Astrocyte of the cerebellum (primary cell): ENCODE data around the gene CEACAM7.

Experiments
- DNase-seq: peaks from one replicate; pipeline ENCODE4 v3.0.0-alpha.2; 2011; ENCODE audit warnings: low read depth
- H3K4me3 ChIP-seq: 2 replicates; pipeline ENCODE4 v1.5.1; 2011; ENCODE audit warnings: mild to moderate bottlenecking, low read depth, low read length, moderate library complexity
- in situ Hi-C: cut with HindIII; loops from 2 replicates; pipeline ENCODE4 v1.10.0; 2017; ENCODE audit warnings: low sequenced_read_pairs
- TF ChIP-seq, protein P1 (sequence below): IDR thresholded peaks from 2 replicates; pipeline ENCODE4 v1.5.1; 2012; ENCODE audit warnings: low read length, low read depth, moderate library complexity, mild to moderate bottlenecking; ENCODE audit errors: missing control alignments

CEACAM7 gene

DNA sequence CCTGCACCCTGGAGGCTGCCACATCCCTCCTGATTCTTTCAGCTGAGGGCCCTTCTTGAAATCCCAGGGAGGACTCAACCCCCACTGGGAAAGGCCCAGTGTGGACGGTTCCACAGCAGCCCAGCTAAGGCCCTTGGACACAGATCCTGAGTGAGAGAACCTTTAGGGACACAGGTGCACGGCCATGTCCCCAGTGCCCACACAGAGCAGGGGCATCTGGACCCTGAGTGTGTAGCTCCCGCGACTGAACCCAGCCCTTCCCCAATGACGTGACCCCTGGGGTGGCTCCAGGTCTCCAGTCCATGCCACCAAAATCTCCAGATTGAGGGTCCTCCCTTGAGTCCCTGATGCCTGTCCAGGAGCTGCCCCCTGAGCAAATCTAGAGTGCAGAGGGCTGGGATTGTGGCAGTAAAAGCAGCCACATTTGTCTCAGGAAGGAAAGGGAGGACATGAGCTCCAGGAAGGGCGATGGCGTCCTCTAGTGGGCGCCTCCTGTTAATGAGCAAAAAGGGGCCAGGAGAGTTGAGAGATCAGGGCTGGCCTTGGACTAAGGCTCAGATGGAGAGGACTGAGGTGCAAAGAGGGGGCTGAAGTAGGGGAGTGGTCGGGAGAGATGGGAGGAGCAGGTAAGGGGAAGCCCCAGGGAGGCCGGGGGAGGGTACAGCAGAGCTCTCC is 13.5 kb upstream of the CEACAM7 start:
- in situ Hi-C loops, result no loop called here
- TF ChIP-seq, protein P1, sequence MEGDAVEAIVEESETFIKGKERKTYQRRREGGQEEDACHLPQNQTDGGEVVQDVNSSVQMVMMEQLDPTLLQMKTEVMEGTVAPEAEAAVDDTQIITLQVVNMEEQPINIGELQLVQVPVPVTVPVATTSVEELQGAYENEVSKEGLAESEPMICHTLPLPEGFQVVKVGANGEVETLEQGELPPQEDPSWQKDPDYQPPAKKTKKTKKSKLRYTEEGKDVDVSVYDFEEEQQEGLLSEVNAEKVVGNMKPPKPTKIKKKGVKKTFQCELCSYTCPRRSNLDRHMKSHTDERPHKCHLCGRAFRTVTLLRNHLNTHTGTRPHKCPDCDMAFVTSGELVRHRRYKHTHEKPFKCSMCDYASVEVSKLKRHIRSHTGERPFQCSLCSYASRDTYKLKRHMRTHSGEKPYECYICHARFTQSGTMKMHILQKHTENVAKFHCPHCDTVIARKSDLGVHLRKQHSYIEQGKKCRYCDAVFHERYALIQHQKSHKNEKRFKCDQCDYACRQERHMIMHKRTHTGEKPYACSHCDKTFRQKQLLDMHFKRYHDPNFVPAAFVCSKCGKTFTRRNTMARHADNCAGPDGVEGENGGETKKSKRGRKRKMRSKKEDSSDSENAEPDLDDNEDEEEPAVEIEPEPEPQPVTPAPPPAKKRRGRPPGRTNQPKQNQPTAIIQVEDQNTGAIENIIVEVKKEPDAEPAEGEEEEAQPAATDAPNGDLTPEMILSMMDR, result no peak
- no peak overlapping the region for H3K4me3 ChIP-seq
- DNase-seq, result no peak

DNA sequence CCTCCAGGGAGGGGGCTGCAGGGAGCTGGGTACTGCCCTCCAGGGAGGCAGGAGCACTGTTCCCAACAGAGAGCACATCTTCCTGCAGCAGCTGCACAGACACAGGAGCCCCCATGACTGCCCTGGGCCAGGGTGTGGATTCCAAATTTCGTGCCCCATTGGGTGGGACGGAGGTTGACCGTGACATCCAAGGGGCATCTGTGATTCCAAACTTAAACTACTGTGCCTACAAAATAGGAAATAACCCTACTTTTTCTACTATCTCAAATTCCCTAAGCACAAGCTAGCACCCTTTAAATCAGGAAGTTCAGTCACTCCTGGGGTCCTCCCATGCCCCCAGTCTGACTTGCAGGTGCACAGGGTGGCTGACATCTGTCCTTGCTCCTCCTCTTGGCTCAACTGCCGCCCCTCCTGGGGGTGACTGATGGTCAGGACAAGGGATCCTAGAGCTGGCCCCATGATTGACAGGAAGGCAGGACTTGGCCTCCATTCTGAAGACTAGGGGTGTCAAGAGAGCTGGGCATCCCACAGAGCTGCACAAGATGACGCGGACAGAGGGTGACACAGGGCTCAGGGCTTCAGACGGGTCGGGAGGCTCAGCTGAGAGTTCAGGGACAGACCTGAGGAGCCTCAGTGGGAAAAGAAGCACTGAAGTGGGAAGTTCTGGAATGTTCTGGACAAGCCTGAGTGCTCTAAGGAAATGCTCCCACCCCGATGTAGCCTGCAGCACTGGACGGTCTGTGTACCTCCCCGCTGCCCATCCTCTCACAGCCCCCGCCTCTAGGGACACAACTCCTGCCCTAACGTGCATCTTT is 12.5 kb upstream of the CEACAM7 start:
- in situ Hi-C loops, result no loop called here
- H3K4me3 ChIP-seq, result no peak overlapping the region
- no peak for DNase-seq

DNA sequence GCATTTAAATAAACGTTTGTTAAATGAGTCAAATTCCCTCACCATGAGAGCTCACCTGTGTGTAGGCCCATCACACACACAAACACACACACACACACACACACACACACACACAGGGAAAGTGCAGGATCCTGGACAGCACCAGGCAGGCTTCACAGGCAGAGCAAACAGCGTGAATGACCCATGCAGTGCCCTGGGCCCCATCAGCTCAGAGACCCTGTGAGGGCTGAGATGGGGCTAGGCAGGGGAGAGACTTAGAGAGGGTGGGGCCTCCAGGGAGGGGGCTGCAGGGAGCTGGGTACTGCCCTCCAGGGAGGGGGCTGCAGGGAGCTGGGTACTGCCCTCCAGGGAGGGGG is 11.9 kb upstream of the CEACAM7 start:
- DNase-seq, result no peak
- TF ChIP-seq, protein P1, result no peak
- in situ Hi-C loops, result no loop called here
- no peak overlapping the region for H3K4me3 ChIP-seq

More for the DNA sequence above, 12.5 kb upstream of the CEACAM7 start:
- TF ChIP-seq, protein P1, result no peak

DNA sequence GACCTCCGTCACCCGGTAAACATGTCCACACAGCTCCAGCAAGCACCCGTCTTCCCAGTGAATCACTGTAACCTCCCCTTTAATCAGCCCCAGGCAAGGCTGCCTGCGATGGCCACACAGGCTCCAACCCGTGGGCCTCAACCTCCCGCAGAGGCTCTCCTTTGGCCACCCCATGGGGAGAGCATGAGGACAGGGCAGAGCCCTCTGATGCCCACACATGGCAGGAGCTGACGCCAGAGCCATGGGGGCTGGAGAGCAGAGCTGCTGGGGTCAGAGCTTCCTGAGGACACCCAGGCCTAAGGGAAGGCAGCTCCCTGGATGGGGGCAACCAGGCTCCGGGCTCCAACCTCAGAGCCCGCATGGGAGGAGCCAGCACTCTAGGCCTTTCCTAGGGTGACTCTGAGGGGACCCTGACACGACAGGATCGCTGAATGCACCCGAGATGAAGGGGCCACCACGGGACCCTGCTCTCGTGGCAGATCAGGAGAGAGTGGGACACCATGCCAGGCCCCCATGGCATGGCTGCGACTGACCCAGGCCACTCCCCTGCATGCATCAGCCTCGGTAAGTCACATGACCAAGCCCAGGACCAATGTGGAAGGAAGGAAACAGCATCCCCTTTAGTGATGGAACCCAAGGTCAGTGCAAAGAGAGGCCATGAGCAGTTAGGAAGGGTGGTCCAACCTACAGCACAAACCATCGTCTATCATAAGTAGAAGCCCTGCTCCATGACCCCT is 11.3 kb upstream of the CEACAM7 start:
- in situ Hi-C loops, result no loop called here
- DNase-seq, result no peak

DNA sequence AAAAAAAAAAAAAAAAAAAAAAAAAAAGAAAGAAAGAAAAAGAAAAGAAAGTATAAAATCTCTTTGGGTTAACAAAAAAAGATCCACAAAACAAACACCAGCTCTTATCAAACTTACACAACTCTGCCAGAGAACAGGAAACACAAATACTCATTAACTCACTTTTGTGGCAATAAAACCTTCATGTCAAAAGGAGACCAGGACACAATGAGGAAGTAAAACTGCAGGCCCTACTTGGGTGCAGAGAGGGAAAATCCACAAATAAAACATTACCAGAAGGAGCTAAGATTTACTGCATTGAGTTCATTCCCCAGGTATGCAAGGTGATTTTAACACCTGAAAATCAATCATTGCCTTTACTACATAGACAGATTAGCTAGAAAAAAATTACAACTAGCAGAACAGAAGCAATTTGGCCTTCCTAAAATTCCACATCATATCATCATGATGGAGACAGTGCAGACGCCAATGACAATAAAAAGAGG is 10.7 kb upstream of the CEACAM7 start:
- no peak for DNase-seq
- TF ChIP-seq, protein P1, result no peak
- in situ Hi-C loops, result no loop called here
- no peak overlapping the region for H3K4me3 ChIP-seq

More for the DNA sequence above, 11.3 kb upstream of the CEACAM7 start:
- no peak overlapping the region for H3K4me3 ChIP-seq
- TF ChIP-seq, protein P1, result no peak

DNA sequence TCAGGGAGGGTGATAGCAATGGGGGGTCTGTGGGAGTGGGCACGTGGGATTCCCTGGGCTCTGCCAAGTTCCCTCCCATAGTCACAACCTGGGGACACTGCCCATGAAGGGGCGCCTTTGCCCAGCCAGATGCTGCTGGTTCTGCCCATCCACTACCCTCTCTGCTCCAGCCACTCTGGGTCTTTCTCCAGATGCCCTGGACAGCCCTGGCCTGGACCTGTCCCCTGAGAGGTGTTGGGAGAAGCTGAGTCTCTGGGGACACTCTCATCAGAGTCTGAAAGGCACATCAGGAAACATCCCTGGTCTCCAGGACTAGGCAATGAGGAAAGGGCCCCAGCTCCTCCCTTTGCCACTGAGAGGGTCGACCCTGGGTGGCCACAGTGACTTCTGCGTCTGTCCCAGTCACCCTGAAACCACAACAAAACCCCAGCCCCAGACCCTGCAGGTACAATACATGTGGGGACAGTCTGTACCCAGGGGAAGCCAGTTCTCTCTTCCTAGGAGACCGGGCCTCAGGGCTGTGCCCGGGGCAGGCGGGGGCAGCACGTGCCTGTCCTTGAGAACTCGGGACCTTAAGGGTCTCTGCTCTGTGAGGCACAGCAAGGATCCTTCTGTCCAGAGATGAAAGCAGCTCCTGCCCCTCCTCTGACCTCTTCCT is 9.3 kb upstream of the CEACAM7 start:
- no peak overlapping the region for H3K4me3 ChIP-seq
- TF ChIP-seq, protein P1, result no peak
- DNase-seq, result no peak
- in situ Hi-C loops, result no loop called here
